ENCODE measurements around the gene PSMA1.

Gene PSMA1

GRCh38 chr11:14529321-14529720 is 9.1 kb upstream of the PSMA1 start:
- no peak for DNase-seq

- DNase-seq, result no peak
Measured at GRCh38 chr11:14522801-14523200, 2.6 kb upstream of the PSMA1 start.

DNA sequence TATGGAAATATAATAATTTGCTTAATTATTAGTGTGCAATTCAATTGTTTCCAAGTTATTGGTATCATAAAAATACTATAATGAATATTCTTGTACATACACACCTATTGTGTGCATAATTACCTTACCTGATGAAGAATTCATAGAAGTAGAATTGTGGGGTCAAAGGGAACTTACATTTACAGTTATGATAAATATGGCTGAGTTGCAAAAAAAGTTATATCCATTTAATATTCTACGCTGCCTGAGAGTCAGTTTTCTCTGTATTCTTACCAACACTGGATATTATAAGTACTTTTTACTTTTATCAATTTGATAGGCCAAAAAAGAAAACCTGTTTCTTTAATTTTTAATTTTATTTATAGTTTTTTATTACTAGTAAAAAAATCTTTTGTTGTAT is 2.1 kb upstream of the PSMA1 start:
- DNase-seq, result no peak

DNA sequence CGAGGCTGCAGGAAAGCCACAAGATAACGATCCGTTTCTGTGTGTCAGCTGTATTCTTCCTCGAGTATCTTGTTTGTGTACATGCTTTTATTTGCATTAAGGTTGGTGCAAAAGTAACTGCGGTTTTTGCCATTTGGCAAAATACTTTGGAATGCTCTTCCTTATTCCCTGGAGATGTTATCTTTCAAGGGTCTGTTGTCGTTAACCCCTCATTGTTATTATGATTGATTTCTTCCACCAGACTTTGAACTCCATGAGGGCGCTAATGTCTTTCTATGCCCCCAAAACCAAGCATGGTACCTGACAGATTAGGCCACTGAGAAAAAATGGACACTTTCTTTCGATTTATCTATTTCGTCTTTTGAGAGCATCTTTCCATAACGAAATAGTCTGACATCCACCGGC is 563 bp upstream of the PSMA1 start:
- no peak for DNase-seq

- DNase-seq, result no peak
Measured at GRCh38 chr11:14519597-14519916, 629 bp downstream of the PSMA1 start.

- DNase-seq, result no peak
Measured at GRCh38 chr11:14518820-14519219, 1.4 kb downstream of the PSMA1 start.

- DNase-seq, result no peak
Measured at GRCh38 chr11:14513800-14514199, 6.4 kb downstream of the PSMA1 start.

- DNase-seq, result no peak
Measured at GRCh38 chr11:14506532-14506931, 13.7 kb downstream of the PSMA1 start.

DNA sequence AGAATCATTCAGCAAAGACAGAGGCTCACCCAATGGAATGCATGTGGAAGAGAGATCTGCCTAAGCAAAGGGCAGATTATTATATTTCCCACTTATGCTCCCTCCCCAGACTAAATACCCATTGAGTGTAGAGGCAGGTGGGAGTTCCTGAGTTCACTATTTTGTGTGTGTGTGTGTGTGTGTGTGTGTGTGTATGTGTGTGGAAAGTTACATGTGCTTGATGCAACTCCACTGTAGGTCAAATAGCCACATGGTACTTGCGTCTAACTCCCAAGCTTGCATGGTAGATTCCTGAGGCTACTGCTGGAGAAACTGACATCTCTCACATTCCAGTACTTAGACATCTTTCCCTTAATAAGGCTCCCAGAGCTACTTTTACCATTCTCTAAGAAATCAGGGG is 17.2 kb downstream of the PSMA1 start:
- no peak for DNase-seq

- DNase-seq, result no peak
Measured at GRCh38 chr11:14502039-14502438, 18.1 kb downstream of the PSMA1 start.

- peak; percentile 46 to 50 for DNase-seq
Measured at GRCh38 chr11:14500181-14500651, 20.0 kb downstream of the PSMA1 start.

GRCh38 chr11:14499560-14500180 is 20.5 kb downstream of the PSMA1 start, which contains the start of gene COPB1:
Gene COPB1, minus strand, starts transcription at chr11:14499811. Its CDS starts 883 bp downstream, at chr11:14498928.
- DNase-seq, result peak; percentile 91 to 93

- no peak for DNase-seq
Measured at GRCh38 chr11:14499178-14499559, 21.0 kb downstream of the PSMA1 start.

GRCh38 chr11:14480716-14481115 is 39.5 kb downstream of the PSMA1 start:
- DNase-seq, result no peak

DNA sequence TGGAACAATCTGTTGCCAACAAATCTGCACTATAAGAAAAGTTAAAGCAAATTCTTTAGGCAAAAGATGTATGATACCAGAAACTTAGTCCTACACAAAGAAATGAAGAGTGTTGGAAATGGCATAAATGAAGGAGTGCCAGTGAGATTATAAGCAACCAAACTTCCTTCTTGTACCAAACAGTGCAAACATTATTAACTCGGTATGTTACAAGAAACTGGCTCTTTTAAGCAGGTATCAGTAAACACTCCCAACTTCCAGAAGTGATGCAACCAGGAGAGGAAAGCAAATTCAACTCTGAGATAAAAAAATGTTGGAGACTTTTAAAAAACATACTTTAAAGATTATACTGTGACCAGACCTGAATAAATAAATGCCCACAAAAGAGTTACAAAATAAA is 49.1 kb downstream of the PSMA1 start:
- DNase-seq, result no peak

GRCh38 chr11:14463623-14464022 is 56.6 kb downstream of the PSMA1 start:
- no peak for DNase-seq

DNA sequence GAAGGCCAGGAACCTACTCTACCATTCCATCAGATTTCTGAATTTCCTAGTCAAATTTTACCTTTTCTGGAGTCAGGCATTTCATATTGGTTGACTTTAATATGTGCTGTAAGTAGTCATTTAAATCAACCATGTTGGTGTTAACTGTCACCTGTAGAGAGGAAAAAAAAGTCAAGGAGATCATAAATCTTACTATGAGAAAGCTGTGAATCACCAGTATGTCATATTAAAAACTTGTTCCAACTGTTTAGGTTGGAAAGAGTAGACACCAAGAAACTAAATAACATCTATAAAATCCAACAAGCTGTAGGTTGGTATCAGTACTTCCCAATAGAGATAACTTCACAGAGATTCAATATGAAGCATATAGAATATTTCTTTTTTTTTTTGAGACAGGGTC is 60.0 kb downstream of the PSMA1 start:
- DNase-seq, result no peak

- no peak for DNase-seq
Measured at GRCh38 chr11:14458377-14458776, 61.8 kb downstream of the PSMA1 start.

GRCh38 chr11:14455648-14456430 is 64.3 kb downstream of the PSMA1 start:
- no peak for DNase-seq
